Activated CD4-positive, alpha-beta T cell treated with anti-CD3 and anti-CD28 coated beads for 24 hours (primary cell): ENCODE data around the gene CHMP6.

Experiments
- DNase-seq, 2 donors: peaks; one replicate each; pipeline ENCODE4 v3.0.0-alpha.2; 2020; ENCODE audit warnings: low read depth in 2 of 2

CHMP6 gene

DNA sequence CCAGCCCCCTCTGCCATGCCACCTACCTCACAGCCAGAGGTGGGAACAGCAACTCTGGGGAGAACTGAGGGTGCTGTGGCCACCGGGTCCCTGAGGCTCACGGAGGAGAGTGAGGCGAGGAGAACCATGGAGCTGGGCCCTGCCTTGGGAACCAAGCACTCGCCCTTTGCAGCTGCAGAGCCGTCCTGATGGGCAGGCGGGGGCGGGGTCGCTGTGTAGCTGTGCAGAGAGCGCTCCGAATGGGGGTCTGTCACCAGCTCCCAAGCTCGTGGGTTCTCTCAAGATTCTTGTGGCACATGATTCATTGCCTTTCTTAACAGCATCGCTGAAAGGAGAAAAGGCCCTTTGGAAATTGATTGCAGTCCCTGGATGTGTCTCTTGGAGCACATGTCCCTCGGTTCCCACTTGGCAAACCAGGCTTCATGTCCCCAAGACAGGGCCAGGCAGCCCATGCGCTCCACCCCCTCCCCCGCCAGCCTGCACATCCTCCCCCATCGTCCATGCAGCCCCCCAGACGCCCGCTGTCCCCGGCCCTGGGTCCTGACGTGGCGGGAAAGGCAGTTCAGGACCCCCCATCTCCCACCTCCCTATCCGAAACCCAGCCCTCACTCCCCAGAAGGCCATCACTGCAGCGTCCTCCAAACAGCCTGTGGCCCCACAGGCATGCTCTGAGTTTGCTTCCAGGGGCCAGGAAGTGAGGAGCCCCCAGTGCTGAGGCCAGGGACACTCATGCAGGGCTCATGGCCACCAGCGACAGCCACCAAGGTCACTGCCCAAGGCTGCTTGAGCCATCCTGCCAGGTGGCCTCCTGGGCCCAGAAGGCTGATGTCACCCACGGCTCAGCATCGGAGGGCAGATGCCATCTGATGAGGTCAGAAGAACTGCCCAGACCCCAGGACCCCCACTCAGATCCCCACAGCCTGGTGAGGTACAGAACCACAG lies 20.6 kb upstream of the CHMP6 start:
- DNase-seq = no peak

DNA sequence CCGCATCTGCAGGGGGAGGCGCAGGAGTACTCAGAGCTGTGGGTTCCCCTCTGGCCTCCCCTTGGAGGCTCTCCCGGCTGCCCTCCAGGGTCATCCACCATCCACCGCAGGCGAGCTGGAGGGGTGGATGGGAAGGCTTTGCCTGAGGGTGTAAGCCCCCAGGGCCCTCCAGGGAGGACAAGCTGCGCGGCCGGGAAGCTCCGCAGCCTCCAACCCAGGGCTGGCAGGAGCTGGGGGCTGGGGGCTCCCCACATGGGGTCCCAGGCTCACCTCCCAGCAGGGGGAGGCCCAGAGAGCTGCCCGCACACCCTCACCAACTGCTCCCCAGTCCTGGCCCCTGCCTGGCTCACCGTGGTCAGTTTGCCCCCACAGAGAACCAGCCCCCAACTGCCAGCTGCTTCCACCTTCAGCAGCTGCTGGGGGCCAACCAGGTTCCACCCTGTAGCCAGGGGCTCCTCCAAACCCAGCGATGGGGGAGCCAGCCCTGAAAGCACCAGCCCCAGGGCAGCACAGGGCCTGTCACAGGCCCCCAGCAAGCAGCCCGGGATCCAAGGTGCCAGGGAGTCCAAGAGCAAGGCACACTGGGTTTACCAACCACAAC lies 19.8 kb upstream of the CHMP6 start:
- no peak for DNase-seq

DNA sequence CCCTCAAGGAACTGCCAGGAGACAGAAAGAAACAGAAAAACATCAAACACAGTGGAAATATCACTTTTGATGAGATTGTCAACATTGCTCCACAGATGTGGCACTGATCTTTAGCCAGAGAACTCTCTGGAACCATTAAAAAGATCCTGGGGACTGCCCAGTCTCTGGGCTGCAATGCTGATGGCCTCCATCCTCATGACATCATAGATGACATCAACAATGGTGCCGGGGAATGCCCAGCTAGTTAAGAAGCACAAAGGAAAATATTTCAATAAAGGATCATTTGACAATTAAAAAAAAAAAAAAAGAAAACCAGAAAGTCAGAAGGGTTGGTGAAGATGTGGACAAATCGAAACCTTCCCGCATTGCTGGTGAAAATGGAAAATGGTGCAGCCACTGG lies 14.9 kb upstream of the CHMP6 start:
- DNase-seq = no peak

DNA sequence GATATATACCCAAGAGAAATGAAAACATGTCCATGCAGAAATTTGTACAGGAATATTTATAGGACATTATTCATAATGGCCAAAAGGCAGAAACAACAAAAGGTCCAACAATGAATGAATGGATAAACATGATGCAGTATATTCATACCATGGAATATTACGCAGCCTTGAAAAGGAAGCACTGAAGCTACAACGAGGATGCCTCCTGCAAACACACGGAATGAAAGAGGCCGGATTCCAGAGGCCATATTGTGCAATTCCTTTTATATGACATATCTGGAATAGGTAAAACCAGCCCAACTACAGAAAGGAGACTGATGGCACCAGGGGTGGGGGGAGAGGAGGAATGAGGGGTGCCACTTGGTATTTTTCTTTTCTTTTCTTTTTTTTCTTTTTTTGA lies 14.5 kb upstream of the CHMP6 start:
- no peak for DNase-seq

DNA sequence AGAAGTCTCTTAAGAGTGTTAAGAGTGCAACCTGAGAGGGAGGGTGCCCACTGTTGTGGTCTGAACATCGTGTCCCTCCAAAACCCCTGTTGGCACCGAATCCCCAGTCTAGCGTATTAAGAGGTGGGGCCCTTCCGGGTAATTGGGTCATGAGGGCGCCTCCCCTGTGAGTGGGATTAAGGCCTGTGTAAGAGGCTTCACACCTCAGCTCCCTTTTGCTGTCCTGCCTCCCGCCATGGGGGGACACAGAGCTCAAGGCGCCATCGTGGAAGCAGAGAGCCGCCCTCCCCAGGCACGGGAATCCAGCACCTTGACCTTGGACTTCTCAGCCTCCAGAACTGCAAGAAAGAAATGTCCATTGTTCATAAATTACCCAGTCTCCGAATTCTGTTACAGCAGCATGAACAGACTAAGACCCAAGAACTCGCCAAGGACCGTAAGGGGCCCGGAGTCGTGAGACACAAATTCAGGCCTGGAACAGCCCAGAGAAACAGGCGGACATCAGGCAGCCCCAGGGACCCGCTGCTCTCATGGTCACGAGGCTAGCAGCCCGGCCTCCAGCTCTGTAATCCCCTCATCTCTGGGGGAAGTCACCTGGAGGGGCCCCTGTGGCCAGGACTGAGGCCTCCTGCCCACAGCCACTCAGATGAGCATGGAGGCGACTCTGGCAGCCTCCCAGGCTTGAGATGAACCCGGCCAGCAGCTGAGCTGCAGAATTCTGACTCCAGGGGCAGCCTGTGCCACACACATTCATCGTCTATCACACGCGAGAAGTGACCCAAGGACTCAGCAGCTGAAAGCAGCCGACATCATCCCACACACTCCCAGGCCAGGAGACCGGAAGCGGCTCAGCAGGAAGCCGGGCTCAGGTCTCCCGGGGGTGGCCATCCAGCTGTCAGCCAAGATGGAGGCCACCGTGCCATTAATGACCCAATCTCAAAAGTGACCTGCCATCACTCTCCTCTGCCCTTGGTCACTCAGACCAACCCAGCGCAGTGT lies 12.8 kb upstream of the CHMP6 start:
- no peak for DNase-seq

DNA sequence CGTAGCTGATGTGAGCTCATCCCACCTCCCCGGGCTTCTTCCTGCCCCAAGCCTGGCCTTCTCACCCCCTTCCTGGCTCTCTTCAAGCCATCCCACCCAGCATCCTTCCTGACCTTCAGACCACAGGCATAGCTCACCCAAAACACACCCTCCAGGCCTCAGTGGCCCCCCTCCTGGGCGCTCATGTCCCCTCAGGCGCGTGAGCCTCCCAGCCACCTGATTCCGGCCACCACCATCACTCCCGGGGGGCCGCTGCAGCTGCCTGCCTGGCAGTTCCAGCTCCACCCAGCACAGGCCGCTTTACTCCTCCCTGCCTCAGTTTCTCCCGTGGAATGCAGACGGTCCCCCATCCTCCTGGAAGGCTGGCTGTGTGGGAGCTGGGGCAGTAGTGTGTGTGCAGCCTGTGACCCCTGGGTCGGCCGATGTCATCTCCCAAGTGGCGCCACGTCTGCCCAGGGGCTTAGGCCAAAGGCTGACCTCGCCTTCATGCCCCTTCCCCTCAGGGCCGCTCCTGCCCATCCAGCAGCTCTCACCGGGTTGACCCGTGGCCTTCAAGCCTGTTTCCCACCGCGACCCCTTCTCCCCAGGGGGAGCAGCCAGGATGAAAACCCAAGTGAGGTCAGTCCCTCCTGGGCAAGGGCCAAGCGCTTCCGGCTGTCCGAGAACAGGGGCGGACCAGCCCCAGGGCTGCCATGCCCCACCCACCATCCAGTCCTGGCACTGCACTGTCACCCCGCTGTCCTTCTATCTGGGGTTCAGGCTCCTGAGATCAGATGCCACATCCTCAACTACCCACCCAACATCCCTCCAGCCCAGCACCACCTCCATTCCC lies 11.9 kb upstream of the CHMP6 start:
- no peak for DNase-seq

DNA sequence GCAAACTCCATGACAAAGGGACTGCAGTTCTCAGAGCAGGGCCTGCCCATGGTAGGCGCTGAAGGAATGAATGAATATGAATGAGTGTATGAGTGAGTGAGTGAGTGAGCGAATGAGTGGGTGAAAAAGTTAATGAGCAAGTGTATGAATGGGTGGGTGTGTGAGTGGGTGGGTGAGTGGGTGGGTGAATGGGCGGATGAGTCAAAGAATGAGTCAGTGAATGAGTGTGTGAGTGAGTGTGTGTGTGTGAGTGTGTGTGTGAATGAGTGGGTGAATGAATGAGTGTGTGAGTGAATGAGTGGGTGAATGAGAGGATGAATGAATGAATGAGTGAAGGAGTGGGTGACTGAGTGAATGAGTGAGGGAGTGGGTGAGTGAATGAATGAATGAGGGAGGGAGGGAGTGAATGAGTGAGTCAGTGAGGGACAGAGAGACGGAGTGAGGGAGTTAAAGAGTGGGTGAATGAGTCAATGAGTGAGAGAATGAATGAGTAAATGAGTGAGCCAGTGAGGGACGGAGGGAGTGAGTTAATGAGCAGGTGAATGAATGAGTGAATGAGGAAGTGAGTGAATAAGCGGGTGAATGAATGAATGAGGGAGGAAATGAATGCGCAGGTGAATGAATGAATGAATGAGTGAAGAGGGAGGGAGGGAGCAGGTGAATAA lies 11.1 kb upstream of the CHMP6 start:
- DNase-seq = no peak

DNA sequence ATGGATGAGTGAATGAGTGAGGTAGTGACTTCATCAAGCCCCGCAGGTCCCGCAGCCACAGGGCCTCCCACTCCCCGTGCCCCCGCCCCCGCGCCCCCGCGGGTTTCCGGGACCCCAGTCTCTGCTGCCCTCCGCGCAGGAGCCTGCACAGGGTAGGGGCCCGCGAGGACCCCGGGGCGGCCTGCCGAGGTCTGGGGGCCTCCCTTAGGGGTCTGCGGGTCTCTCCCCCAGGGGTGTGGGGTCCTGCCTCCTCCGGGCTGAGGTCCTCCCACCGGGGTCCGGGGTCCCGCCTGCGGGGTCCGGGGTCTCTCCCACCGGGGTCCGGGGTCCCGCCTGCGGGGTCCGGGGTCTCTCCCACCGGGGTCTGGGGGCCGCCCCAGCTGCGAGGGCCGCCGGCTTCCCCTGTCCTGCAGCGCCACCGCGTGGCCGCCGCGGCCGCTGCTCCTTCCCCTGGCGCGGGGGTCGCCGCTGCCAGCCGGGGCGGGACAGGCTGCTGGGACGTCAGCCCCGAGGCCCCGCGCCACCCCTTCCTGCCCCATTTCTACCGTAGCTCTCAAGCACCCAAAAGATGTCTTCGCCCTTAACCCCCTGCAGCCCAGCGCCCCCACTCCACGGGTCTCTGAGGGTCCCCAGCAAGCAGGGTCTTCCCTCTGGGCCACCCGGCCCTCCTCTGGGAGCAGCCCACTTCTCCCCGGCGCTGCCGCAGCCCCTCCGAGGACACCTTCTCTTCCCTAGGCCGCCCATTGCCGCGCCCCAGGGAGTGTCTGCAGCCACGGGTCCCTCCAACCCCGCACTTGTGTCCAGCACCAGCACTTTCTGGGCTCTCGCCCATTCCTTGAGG lies 10.4 kb upstream of the CHMP6 start:
- DNase-seq = no peak

DNA sequence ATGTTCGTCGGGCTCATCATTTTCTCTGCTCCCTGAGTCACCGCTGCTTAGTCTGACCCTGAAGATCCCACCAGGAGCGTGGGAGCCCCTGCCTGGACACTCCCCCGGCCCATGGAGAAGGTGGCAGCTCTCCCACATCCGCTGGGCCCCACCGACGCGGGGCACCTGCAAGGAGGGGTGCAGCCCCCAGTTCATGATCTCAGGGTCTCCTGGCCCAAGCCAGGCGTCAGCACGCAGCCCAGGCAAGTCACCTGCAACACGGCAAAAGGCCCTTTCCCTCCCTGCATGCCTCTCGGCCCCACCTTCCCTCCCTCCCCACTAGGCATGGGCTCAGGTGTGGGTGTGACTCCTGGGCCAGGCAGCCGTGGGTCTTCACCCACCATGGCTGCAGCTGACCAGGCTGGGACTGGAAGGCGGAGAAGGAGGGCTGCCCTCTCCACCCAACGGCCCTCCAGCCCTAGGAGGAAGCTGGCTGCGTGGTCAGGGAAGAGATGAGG lies 9.7 kb upstream of the CHMP6 start:
- DNase-seq = no peak

DNA sequence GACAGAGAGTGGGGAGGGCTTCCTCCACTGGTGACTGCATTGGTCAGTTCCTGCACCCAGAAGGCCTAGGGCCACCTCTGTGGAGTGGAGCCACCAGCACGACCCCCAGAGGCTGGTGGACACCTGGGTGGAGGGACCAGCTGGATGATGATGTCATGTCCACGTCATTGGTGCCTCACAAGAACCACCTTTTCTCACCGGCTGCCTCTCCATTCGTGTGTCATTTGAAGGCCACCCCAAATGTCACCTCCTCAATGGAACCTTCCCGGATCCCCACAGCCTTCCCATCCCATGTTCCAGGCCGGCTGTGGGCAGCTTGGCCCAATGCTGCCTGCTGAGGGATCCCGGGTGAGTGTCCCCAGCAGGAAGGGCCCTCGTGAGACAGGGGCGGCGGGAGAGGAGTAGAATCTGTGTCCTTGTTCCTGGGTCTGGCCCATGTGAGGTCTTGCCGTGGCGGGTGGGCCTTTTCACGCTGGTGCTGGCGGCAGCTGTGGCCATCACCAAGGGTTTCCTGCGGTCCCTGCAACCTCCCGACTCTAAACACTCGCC lies 9.1 kb upstream of the CHMP6 start:
- DNase-seq = no peak

DNA sequence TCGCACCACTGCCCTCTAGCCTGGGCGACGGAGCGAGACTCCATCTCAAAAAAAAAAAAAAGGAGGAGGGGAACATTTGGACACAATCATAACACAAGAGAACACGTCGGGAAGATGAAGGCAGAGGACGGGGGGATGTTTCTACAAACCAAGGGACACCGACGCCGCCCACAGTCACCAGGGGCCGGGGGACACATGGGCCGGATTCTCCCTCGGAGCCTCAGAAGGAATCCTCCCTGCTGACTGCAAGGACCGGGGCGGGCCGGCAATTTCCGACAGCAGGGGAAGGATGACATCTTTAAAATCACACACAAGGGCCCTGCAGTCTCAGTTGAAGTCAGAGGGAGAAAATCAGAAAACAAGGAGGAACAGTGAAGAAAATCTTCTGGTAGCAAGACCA lies 8.1 kb upstream of the CHMP6 start:
- no peak for DNase-seq

DNA sequence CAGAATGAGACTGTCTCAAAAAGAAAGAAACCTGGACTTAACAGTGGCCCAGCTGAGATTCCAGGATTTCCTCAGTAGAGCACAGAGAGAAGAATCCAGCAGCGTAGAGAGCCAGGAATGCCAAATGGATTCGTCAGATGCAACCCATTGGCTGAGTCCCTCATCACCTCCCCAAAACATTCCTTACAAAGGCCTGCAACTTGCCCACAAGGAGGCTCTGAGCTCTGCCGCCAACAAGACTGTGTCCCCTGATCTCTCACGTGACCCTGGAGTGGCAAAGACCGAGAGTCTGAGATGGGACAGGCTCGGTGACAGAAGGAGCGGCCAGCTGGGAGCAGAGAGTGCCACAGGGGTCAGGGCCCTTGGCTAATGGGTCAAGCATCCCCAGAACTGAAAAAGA lies 6.9 kb upstream of the CHMP6 start:
- no peak for DNase-seq

DNA sequence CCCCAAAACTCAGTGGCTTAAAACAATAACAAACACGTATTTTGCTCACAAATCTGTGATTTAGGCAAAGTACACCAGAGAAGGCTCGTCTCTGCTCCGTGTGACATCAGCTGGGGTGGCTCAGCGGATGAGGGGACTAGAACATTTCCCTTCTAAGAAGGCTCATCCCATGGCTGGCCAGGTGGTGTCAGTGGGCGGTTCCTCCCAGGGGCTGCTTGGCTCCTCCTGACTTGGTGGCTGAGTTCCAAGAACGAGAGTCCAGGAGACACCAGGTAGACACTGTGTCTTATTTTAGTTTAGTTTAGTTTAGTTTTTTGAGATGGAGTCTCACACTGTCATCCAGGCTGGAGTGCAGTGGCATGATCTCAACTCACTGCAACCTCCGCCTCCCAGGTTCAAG lies 5.6 kb upstream of the CHMP6 start:
- DNase-seq = no peak

DNA sequence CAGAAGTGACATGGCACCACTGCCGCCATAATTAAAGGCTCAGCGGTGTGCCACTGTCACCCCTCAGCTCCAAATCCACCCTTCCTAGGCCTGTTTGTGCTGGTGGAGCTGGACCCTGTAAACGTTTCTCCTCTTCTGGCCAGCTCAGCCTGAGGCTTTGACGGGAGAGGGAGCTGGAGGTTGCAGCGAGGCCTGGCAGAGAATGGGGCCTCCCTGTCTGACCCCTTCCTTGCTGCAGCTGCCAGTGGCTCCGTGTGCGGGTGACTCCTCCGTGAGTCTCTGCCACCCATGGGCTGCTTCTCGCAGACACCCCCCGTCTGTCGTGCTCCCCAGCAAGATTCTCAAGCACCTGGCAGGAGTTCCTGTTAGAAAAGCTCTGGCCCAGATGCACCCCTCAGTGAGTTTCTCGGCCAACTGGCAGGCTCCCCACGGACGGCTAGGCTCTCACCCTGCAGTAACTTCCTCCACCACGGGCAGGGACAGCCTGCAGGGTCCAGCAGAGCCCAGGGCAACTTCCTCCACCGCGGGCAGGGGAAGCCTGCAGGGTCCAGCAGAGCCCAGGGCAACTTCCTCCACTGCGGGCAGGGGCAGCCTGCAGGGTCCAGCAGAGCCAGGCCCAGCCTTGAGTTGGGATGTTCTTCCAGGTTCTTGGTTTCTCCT lies 4.7 kb upstream of the CHMP6 start:
- DNase-seq = no peak

DNA sequence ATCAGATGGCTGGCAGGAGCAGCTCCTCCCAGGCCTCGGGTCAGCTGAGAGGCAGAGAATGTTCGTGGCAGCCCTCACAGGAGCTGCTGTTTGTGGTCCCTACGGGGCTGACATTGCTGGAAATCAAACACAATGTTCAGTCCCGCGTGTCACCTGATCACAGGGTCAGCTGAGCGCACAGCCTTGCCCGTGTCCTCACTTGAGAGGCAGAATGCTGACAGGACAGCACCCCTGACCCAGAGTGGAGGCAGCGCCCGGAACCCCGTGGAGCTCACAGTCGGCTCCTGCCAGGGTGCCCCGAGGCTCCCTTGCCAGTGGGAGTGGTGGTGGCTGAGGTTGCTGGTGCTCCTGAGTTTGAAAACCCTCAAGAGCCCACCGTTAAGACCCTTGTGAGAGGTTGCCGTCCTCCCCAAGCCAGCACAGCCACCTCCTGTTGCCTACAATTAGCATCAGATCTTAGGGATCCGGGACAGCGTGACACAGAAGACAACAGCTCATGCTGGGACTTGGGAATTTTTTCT lies 3.6 kb upstream of the CHMP6 start:
- no peak for DNase-seq

DNA sequence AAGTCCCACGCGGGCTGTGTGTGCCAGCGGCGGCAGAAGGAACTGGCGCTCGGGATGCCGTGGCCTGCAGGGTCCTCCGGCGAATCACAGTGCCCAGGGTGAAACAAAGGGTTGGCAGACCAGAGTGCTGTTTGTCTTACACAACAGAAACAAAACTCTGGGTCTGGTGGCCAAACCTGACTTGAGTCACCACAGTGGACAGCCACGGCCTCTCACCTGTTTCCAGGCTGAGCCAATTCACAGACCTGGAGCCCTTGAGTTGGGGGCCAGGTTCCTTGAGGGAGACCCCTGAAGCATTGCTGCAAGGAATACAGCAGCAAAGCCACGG lies 2.1 kb upstream of the CHMP6 start:
- no peak for DNase-seq

DNA sequence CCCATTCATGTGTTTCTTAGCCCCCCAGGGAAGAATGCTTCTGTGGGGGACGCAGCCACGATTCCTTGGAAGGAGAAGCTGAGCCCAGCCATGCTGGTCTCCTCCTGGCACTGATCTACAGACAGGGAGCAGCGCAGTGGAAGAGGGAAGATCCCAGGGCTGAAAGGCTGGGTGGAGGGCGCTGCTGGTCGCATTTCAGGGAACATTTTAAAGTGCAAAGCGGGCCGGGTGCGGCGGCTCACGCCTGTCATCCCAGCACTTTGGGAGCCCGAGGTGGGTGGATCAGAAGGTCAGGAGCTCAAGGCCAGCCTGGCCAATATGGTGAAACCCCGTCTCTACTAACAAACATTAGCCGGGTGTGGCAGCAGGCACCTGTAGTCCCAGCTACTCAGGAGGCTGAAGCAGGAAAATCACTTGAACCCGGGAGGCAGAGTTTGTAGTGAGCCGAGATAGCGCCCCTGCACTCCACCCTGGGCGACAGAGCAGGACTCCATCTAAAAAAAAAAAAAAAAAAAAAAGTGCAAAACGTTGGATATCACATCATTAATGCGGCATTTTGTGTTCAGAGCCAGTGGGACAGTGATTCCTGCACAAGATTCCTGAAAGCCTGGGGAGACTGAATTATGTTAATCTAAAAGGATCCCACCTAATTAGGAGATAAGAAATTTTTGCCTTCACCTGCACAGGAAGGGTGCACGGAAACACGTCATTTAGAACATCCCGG lies 558 bp upstream of the CHMP6 start:
- no peak for DNase-seq
